H1 (cell line): ENCODE measurements around the gene APBA2.

Experiments
- CBX5 ChIP-seq: fragments of 300-800, 300-1000 bp; sonication (generic); IDR thresholded peaks from 2 replicates; pipeline ENCODE4 v1.7.1; 2016; ENCODE audit warnings: antibody characterized with exemption, low read length, low read depth
- EGR1 ChIP-seq: IDR thresholded peaks from 2 replicates; pipeline ENCODE4 v1.6.1; 2011; ENCODE audit warnings: low read depth, low read length, borderline replicate concordance
- GABPA ChIP-seq: IDR thresholded peaks from 2 replicates; pipeline ENCODE4 v1.6.1; 2011; ENCODE audit warnings: mild to moderate bottlenecking, low read length, moderate library complexity, borderline replicate concordance; ENCODE audit not compliant: insufficient read depth
- POLR2A ChIP-seq, 2 experiments: IDR thresholded peaks; 1 replicate in 1 of 2; 2 replicates in 1 of 2; pipeline ENCODE4 v1.6.1; 2011; ENCODE audit warnings: low read depth in 2 of 2, low read length in 2 of 2, mild to moderate bottlenecking in 2 of 2; ENCODE audit errors: control extremely low read depth in 1 of 2
- RAD21 ChIP-seq, 2 experiments: IDR thresholded peaks in 1 of 2; conservative IDR thresholded peaks in 1 of 2; 2 replicates each; pipeline ENCODE4 v1.6.1; 2011; ENCODE audit warnings: low read depth in 2 of 2, low read length in 2 of 2, improper control_type of control experiment in 1 of 2, inconsistent platforms in 1 of 2, mild to moderate bottlenecking in 1 of 2, moderate library complexity in 1 of 2
- SP4 ChIP-seq: IDR thresholded peaks from 2 replicates; pipeline ENCODE4 v1.6.1; 2012; ENCODE audit warnings: low read length, inconsistent platforms
- TAF1 ChIP-seq: IDR thresholded peaks from 2 replicates; pipeline ENCODE4 v1.6.1; 2011; ENCODE audit warnings: mild to moderate bottlenecking, low read depth, low read length
- TF ChIP-seq, protein P1 (sequence below), 3 experiments: IDR thresholded peaks; 1 replicate in 2 of 3; 2 replicates in 1 of 3; pipeline versions ENCODE4 v1.5.1 to v1.6.1; 2011; ENCODE audit warnings: low read length in 3 of 3, mild to moderate bottlenecking in 3 of 3, inconsistent platforms in 2 of 3, low read depth in 1 of 3, moderate library complexity in 1 of 3; ENCODE audit not compliant: insufficient read depth in 1 of 3; ENCODE audit errors: control extremely low read depth in 1 of 3
- TF ChIP-seq, protein P2 (sequence below): IDR thresholded peaks from 2 replicates; pipeline ENCODE4 v1.6.1; 2012; ENCODE audit warnings: inconsistent platforms

DNA sequence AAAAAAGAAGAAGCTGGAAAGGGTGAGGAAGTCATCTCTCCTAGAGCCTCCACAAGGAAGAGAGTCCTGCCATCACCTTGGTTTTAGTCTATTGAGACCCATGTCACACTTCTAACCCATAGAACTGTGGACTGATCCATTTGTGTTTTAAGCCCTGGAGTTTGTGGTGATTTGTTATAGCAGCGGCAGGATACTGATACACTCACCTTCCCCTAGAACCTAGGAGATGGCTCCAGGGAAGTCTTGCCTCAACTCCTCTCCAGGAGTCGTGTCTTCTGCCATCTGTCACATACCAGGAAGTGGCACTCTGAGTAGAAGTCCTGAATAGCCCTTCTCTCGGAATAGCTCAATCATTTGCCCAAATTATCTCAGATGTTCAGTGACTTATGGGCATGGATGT, 14.6 kb upstream of the APBA2 start:
- TF ChIP-seq EGR1 (no peak), POLR2A (IDR thresholded peaks at IDR 0.05; ENCODE audit: control extremely low read depth in 1 of 2, low read depth in 2 of 2, low read length in 2 of 2) (no peak), SP4 (no peak), TAF1 (no peak), RAD21 (IDR thresholded peaks at IDR 0.05 in 1 of 2, conservative IDR thresholded peaks at IDR 0.05 in 1 of 2; ENCODE audit: low read depth in 2 of 2, low read length in 2 of 2) (no peak), CBX5 (no peak), GABPA (no peak)
- TF ChIP-seq, protein P1, sequence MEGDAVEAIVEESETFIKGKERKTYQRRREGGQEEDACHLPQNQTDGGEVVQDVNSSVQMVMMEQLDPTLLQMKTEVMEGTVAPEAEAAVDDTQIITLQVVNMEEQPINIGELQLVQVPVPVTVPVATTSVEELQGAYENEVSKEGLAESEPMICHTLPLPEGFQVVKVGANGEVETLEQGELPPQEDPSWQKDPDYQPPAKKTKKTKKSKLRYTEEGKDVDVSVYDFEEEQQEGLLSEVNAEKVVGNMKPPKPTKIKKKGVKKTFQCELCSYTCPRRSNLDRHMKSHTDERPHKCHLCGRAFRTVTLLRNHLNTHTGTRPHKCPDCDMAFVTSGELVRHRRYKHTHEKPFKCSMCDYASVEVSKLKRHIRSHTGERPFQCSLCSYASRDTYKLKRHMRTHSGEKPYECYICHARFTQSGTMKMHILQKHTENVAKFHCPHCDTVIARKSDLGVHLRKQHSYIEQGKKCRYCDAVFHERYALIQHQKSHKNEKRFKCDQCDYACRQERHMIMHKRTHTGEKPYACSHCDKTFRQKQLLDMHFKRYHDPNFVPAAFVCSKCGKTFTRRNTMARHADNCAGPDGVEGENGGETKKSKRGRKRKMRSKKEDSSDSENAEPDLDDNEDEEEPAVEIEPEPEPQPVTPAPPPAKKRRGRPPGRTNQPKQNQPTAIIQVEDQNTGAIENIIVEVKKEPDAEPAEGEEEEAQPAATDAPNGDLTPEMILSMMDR (IDR thresholded peaks at IDR 0.05; ENCODE audit: control extremely low read depth in 1 of 3, insufficient read depth in 1 of 3, low read depth in 1 of 3, low read length in 3 of 3), result no peak
- TF ChIP-seq, protein P2, sequence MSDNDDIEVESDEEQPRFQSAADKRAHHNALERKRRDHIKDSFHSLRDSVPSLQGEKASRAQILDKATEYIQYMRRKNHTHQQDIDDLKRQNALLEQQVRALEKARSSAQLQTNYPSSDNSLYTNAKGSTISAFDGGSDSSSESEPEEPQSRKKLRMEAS, result no peak
